Measurements from ENCODE around the gene CCDC171.
"Not testable (repeated sequence)": the region's sequence is repeated elsewhere in the genome, so short reads cannot be mapped to it uniquely, and the experiment has no call there.

CCDC171 gene

GRCh38 chr9:15699876-15700559, 147.2 kb downstream of the CCDC171 start:
- DNase-seq, result not testable (repeated sequence)

DNA sequence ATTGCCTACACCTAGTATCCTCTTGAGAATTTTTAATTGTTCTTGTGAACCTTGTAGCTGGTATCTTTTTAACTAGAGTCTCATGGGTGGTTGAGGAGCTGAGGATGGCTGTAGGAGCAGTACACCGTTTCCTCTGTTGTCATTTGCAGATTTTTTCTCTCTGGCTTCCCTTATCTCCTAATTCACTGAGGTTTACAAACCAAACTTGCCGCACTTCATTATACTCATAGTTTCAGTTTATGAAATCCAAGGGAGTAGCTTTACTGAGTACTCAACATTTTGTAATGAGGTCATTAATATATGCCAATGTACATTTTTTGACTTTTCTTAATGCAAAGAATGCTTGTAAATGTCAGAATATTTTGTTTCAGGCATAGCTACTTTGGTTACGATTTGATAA, 154.2 kb downstream of the CCDC171 start:
- no peak for DNase-seq

GRCh38 chr9:15711531-15711930, 158.7 kb downstream of the CCDC171 start:
- no peak for DNase-seq

GRCh38 chr9:15711931-15712330, 159.1 kb downstream of the CCDC171 start:
- no peak for DNase-seq

- no peak for DNase-seq
Measured at GRCh38 chr9:15714746-15715145, 161.9 kb downstream of the CCDC171 start.

- no peak for DNase-seq
Measured at GRCh38 chr9:15717290-15717967, 164.6 kb downstream of the CCDC171 start.

DNA sequence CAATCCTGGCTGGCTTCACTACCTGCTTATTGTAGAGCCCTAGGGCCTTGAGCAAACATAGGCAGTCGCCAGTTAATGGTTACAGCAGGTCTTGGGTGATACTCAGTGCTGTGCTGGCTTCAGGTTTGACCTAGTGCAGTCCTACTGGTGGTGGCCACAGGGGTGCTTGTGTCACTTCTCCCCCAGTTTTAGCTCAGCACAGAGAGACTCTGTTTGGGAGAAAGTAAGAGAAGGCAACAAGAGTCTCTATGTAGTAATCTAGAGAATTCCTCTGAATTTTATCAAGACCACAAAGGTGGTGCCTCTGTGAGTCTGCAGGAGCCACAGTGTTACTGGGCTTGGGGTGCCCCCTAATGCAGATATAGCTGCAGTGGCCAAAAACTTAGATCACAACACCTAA, 165.6 kb downstream of the CCDC171 start:
- DNase-seq, result no peak

DNA sequence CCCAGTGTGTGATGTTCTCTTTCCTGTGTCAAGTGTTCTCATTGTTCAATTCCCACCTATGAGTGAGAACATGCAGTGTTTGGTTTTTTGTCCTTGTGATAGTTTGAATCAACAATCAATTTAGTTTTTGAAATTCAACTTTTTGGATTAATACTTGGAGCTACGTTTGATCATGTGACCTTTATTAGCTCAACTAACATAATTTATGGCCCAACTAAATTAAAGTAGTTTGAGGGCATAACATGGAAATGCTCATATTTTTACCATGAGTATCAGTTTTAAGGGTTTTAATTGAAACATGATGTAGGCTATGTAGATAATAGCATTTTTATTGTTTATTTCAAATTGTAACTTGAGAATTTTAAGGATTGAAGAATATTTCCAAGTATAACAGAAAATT, 168.0 kb downstream of the CCDC171 start:
- no peak for DNase-seq

DNA sequence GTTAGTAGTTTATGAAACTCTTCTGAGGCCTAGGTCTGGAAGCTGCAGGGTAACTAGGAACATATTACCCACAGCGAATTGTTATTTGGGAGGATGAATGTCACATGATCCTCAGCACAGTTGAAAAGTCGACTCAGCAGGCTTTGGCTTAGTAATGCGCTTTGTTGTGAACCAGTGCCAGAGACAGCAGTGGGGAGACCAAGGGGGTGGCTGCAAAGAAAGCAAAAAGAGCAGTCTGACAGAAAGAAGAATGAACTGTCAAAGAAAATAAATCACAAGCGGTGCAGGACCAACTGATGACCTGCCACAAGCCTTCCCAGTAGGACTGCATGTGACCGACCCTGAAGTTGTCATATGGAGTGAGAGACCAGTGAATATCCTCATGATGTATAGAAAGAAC, 170.0 kb downstream of the CCDC171 start:
- DNase-seq, result no peak

DNA sequence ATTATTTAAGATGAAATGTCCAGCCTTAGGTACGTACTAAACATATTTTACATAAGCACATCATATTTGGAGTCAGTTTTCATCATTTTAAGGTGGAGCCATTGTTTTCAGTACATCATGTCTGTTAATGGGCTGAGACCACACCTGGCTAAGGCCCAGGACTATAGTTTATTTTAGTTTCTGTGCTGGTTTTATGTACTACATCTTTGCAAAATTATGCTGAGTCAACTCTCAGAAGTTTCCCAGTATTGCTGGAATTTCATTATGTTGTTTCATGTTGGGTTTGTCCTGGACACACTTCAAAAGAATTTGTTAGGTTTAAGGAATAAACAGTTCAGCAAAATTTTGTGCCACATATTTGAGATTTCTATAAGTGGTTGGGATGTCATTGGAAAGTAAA, 171.2 kb downstream of the CCDC171 start:
- DNase-seq, result no peak

DNA sequence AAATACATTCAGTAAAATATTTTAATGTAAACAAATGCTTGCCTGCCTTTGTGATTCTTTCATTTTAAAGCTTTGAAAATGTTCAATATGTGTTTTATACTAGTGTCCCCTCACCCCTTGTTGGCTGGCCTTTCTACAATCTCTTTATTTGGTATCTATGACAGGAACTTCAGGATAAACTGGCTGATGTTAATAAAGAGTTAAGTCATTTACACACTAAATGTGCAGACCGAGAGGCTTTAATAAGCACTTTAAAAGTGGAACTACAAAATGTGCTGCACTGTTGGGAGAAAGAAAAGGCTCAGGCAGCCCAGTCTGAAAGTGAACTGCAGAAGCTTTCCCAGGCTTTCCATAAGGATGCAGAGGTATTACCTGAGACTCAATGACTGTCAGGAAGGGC, 171.8 kb downstream of the CCDC171 start:
- DNase-seq, result no peak

- DNase-seq, result no peak
Measured at GRCh38 chr9:15725953-15726352, 173.1 kb downstream of the CCDC171 start.

GRCh38 chr9:15729507-15729906, 176.7 kb downstream of the CCDC171 start:
- DNase-seq, result no peak

- DNase-seq, result no peak
Measured at GRCh38 chr9:15735083-15735857, 182.4 kb downstream of the CCDC171 start.

GRCh38 chr9:15736569-15736968, 183.7 kb downstream of the CCDC171 start:
- DNase-seq, result no peak

DNA sequence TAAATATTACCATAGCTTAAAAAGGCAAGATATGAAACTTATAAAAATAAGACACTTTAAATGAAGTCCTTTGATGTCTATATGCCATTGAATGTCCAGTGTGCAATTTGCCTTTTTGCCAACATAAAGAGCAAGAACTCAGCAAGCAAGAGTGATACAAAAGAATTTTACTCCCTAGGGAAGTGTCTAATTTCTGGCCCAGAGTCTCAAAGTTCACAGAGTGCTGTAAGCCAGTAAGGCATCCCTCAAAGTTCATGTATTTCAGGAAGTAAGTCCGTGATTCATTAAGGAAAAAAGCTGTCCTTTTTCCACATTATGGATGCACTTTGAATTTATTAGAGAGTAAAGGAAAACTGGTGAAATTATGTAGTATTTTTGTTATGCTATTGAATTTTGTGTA, 185.2 kb downstream of the CCDC171 start:
- no peak for DNase-seq

DNA sequence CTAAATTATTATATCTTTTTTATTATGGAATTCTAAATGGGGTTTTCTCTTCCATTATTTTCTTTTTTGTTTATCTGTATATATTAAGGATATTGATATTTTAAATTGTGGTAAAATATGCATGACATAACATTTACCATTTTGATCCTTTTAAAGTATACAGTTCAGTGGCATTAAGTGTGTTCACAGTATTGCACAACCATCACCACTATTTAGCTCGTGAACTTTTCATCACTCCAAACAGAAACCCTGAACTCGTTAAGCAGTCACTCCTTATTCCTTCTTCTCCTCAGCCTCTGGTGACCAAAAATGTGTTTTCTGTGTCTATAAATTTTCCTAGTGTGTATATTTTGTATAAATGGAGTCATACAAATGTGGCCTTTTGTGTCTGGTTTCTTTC, 188.2 kb downstream of the CCDC171 start:
- DNase-seq, result no peak

DNA sequence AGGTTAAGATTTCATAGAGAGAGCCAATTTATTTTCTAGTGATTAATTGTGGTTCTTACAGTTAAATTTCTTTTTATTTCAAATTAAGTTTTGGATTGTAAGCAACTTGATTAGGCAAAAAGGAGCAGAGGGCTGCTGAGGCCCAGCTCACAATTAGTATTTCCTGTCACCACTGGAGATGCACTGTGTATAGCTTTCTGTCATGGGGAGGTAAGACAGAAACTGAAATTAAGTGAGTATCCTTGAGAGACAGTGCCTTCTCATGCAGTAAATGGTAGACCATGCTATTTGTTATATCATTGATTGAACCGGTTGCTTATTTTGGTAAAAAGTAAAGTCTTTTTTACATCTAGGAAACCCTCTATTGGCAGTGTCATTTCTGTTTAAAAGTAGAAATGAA, 190.7 kb downstream of the CCDC171 start:
- DNase-seq, result no peak

DNA sequence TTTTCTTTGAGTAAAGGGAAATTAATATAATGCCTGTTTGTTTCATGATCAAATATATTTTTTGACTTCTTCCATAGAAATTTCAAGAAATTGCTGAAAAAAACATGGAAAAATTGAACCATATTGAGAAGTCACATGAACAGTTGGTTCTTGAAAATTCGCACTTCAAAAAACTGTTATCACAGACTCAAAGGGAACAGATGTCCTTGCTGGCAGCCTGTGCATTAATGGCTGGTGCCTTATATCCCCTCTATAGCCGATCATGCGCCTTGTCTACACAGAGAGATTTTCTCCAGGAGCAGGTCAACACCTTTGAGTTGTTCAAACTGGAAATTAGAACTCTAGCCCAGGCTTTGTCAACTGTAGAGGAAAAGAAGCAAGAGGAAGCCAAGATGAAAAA, 191.4 kb downstream of the CCDC171 start:
- no peak for DNase-seq

- no peak for DNase-seq
Measured at GRCh38 chr9:15746905-15747304, 194.1 kb downstream of the CCDC171 start.

DNA sequence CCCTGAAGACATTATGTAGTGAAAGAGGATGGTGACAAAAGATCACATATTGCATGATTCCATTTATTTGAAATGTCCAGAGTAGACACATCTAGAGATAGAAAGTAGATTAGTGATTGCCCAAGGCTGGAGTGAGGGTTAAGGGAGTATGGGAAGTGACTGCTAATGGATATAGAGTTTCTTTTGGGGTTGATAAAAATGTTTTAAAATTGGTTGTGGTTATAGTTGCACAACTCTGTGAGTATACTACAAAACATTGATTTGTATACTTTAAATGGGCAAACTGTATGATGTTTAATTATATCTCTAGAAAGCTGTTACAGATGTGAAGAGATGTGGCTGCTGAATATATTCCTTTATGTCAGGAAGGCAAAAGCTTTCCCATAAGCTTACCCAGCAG, 202.8 kb downstream of the CCDC171 start:
- DNase-seq, result no peak

DNA sequence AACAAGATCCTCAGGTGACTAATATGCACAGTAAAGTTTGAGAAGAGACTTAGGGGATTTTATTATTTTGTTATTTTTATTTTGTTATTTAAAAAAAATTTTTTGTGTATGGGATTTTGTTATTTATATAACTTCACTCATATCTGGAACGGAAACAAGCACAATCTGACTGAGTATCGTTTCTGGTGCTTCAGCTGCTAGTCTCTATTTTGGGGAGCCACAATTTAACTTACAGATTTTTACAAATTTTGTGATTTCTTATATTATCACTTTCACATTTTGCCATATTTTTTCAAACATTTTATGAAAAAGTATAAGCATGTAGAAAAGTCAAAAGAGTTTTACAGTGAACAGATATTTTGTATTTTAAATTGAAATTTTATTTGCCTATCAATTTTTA, 208.7 kb downstream of the CCDC171 start:
- DNase-seq, result no peak

DNA sequence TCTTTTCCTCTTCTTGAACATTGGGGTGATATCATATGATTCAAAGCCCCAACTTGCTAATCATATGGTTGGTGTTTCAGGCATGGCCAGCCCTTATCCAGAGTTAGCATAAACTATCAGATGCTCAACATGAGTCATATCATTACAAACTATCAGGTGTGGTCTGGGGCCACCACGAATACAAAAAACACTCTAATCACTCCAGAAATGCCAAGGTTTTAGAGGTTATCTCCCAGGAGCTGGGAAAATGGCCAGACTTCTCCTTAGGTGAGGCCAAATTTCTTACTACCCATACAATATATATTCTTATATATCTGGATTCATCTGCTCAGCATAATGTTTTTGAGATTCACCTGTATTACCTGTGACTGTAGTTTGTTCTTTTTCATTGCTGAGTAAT, 210.5 kb downstream of the CCDC171 start:
- no peak for DNase-seq

- no peak for DNase-seq
Measured at GRCh38 chr9:15764131-15764530, 211.3 kb downstream of the CCDC171 start.
